K562 (cell line): ENCODE results near the gene ARHGAP8.

Experiments
- CBX2 ChIP-seq: fragments of 200-600 bp; sonication (generic); IDR thresholded peaks from one replicate; pipeline ENCODE4 v1.6.1; 2012; ENCODE audit warnings: mild to moderate bottlenecking, low read length, inconsistent platforms; ENCODE audit not compliant: insufficient read depth, poor library complexity, severe bottlenecking
- NFE2L1 ChIP-seq: fragments of 450-650 bp; IDR thresholded peaks from 2 replicates; pipeline ENCODE4 v1.6.1; 2016; ENCODE audit warnings: missing genetic modification characterization, low read depth, mild to moderate bottlenecking, missing compliant biosample characterization, moderate library complexity, borderline replicate concordance
- NFIC ChIP-seq: fragments of 450-650 bp; IDR thresholded peaks from 2 replicates; pipeline ENCODE4 v1.6.1; 2017; ENCODE audit warnings: mild to moderate bottlenecking, inconsistent platforms
- RFX7 ChIP-seq: fragments of 250-450 bp; sonication (Bioruptor Pico); IDR thresholded peaks from 2 replicates; pipeline ENCODE4 v1.5.1; 2021; ENCODE audit warnings: mild to moderate bottlenecking
- TEAD4 ChIP-seq, 2 experiments: sonication (generic) in 1 of 2; formaldehyde crosslinking in 1 of 2; IDR thresholded peaks; 2 replicates each; pipeline versions ENCODE4 v1.6.1 to v1.8.0; 2012 to 2022; ENCODE audit warnings: borderline replicate concordance in 1 of 2, inconsistent platforms in 1 of 2, low read length in 1 of 2, mild to moderate bottlenecking in 1 of 2, missing genetic modification reagents in 1 of 2
- TFAM ChIP-seq: fragments of 250-450 bp; sonication (Bioruptor Pico); conservative IDR thresholded peaks from 2 replicates; pipeline ENCODE4 v1.5.0; 2021; ENCODE audit warnings: mild to moderate bottlenecking, moderate library complexity
- ZKSCAN8 ChIP-seq: fragments of 200-800 bp; sonication (Bioruptor generic); IDR thresholded peaks from 2 replicates; pipeline ENCODE4 v1.6.1; 2016; ENCODE audit warnings: missing genetic modification characterization, missing compliant biosample characterization
- ZNF143 ChIP-seq: sonication (generic); formaldehyde crosslinking; IDR thresholded peaks from 2 replicates; pipeline ENCODE4 v1.9.0; 2022; ENCODE audit warnings: mild to moderate bottlenecking, missing genetic modification reagents
- ZNF384 ChIP-seq: IDR thresholded peaks from 2 replicates; pipeline ENCODE4 v1.6.1; 2012; ENCODE audit warnings: low read depth, low read length, improper control_type of control experiment
- ZNF639 ChIP-seq, 2 experiments: fragments of 200-800 bp in 1 of 2; sonication (Bioruptor generic) in 1 of 2; sonication (generic) in 1 of 2; formaldehyde crosslinking in 1 of 2; IDR thresholded peaks in 1 of 2; conservative IDR thresholded peaks in 1 of 2; 2 replicates each; pipeline versions ENCODE4 v1.5.0 to v1.6.1; 2016 to 2020; ENCODE audit warnings: missing compliant biosample characterization in 1 of 2, missing genetic modification characterization in 1 of 2, missing genetic modification reagents in 1 of 2
- TF ChIP-seq, protein P1 (sequence below): fragments of 250-450 bp; sonication (Bioruptor Pico); IDR thresholded peaks from 2 replicates; pipeline ENCODE4 v1.5.0; 2021; ENCODE audit warnings: mild to moderate bottlenecking, borderline replicate concordance
- TF ChIP-seq, protein P2 (sequence below), 2 experiments: fragments of 450-650 bp; formaldehyde crosslinking in 1 of 2; IDR thresholded peaks; 2 replicates each; pipeline versions ENCODE4 v1.4.0 to v1.6.1; 2014 to 2020; ENCODE audit warnings: mild to moderate bottlenecking in 2 of 2, borderline replicate concordance in 1 of 2, low read depth in 1 of 2

GRCh38 chr22:44825310-44826150 lies 73.2 kb downstream of the ARHGAP8 start:
- TF ChIP-seq ZKSCAN8 (CRISPR knock-in tag) (no peak), ZNF143 (no peak), TFAM (no peak), CBX2 (no peak), ZNF384 (no peak), TEAD4 (IDR thresholded peaks at IDR 0.05; ENCODE audit: low read length) (no peak), TEAD4 (CRISPR knock-in tag; IDR thresholded peaks at IDR 0.05; ENCODE audit: borderline replicate concordance) (no peak), NFE2L1 (tag) (no peak), ZNF639 (CRISPR knock-in tag; conservative IDR thresholded peaks at IDR 0.05 in 1 of 2, IDR thresholded peaks at IDR 0.05 in 1 of 2) (no peak), RFX7 (CRISPR knock-in tag) (no peak), NFIC (no peak)
- TF ChIP-seq, protein P1, sequence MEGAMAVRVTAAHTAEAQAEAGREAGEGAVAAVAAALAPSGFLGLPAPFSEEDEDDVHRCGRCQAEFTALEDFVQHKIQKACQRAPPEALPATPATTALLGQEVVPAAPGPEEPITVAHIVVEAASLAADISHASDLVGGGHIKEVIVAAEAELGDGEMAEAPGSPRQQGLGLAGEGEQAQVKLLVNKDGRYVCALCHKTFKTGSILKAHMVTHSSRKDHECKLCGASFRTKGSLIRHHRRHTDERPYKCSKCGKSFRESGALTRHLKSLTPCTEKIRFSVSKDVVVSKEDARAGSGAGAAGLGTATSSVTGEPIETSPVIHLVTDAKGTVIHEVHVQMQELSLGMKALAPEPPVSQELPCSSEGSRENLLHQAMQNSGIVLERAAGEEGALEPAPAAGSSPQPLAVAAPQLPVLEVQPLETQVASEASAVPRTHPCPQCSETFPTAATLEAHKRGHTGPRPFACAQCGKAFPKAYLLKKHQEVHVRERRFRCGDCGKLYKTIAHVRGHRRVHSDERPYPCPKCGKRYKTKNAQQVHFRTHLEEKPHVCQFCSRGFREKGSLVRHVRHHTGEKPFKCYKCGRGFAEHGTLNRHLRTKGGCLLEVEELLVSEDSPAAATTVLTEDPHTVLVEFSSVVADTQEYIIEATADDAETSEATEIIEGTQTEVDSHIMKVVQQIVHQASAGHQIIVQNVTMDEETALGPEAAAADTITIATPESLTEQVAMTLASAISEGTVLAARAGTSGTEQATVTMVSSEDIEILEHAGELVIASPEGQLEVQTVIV (CRISPR knock-in tag): no peak
- TF ChIP-seq, protein P2, sequence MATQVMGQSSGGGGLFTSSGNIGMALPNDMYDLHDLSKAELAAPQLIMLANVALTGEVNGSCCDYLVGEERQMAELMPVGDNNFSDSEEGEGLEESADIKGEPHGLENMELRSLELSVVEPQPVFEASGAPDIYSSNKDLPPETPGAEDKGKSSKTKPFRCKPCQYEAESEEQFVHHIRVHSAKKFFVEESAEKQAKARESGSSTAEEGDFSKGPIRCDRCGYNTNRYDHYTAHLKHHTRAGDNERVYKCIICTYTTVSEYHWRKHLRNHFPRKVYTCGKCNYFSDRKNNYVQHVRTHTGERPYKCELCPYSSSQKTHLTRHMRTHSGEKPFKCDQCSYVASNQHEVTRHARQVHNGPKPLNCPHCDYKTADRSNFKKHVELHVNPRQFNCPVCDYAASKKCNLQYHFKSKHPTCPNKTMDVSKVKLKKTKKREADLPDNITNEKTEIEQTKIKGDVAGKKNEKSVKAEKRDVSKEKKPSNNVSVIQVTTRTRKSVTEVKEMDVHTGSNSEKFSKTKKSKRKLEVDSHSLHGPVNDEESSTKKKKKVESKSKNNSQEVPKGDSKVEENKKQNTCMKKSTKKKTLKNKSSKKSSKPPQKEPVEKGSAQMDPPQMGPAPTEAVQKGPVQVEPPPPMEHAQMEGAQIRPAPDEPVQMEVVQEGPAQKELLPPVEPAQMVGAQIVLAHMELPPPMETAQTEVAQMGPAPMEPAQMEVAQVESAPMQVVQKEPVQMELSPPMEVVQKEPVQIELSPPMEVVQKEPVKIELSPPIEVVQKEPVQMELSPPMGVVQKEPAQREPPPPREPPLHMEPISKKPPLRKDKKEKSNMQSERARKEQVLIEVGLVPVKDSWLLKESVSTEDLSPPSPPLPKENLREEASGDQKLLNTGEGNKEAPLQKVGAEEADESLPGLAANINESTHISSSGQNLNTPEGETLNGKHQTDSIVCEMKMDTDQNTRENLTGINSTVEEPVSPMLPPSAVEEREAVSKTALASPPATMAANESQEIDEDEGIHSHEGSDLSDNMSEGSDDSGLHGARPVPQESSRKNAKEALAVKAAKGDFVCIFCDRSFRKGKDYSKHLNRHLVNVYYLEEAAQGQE (IDR thresholded peaks at IDR 0.05; ENCODE audit: borderline replicate concordance): no peak
- TF ChIP-seq, protein P2 (CRISPR knock-in tag; IDR thresholded peaks at IDR 0.05; ENCODE audit: low read depth): no peak
